ENCODE results near the gene ENTHD1. TPM values are rescaled to one million over a fixed set of nuclear protein-coding genes. Genes with fewer than 3 reads are reported as not detected.

The ENTHD1 gene
- total RNA-seq, 3 donors from 2014 or later (not counting 1 experiment from before 2014, with no cell fraction given), result not detected

GRCh38 chr22:39723899-39724351, 169.6 kb downstream of the ENTHD1 start:
- peak in 1 of 2 donors; percentile 11 for DNase-seq
- Histone ChIP-seq H3K4me1 (ENCODE audit: control insufficient read depth, insufficient read depth, low read length) (peaks cover 11% of the 10 kb centered on the region), H3K9me3 (ENCODE audit: control insufficient read depth, insufficient read depth, low read length) (no peaks in the 10 kb centered on the region), H3K27ac (ENCODE audit: low read length) (no peak overlapping the region), H3K36me3 (ENCODE audit: control insufficient read depth, insufficient read depth, low read length) (no peaks in the 10 kb centered on the region), H3K27me3 (ENCODE audit: control insufficient read depth, insufficient read depth, low read length) (no peaks in the 10 kb centered on the region), H3K4me3 (ENCODE audit: low read length) (no peak overlapping the region)
- no peak for TF ChIP-seq CTCF (IDR thresholded peaks at IDR 0.05)
- Mint-ChIP-seq H3K4me3 (no peak overlapping the region), H3K4me1 (peaks cover 12 to 14% of the 10 kb centered on the region in 2 donors), H3K9me3 (no peaks in the 10 kb centered on the region), H3K36me3 (no peaks in the 10 kb centered on the region), H3K27ac (no peak overlapping the region), H3K27me3 (ENCODE audit: low read depth in 2 of 2) (peaks cover 14 to 16% of the 10 kb centered on the region in 2 donors)
- intact Hi-C loops (cut with micrococcal nuclease), result no loop called here
- ATAC-seq, result no peak
- WGBS (ENCODE audit: insufficient coverage), result 80% methylated on average over 3 of the region's 3 CpGs

GRCh38 chr22:39723463-39723862, 170.1 kb downstream of the ENTHD1 start:
- Histone ChIP-seq H3K27ac (ENCODE audit: low read length) (no peak overlapping the region), H3K27me3 (ENCODE audit: control insufficient read depth, insufficient read depth, low read length) (no peaks in the 10 kb centered on the region), H3K4me1 (ENCODE audit: control insufficient read depth, insufficient read depth, low read length) (peaks cover 11% of the 10 kb centered on the region), H3K4me3 (ENCODE audit: low read length) (no peak overlapping the region), H3K36me3 (ENCODE audit: control insufficient read depth, insufficient read depth, low read length) (no peaks in the 10 kb centered on the region), H3K9me3 (ENCODE audit: control insufficient read depth, insufficient read depth, low read length) (no peaks in the 10 kb centered on the region)
- intact Hi-C loops (cut with micrococcal nuclease), result no loop called here
- H3K9me3 Mint-ChIP-seq, result no peaks in the 10 kb centered on the region
- ATAC-seq (no peak), DNase-seq (peak in 1 of 2 donors; percentile 8)
- no peaks in the 10 kb centered on the region for H3K36me3 Mint-ChIP-seq
- WGBS (ENCODE audit: insufficient coverage), result 88% methylated on average over 10 of the region's 10 CpGs
- no peak overlapping the region for H3K27ac Mint-ChIP-seq
- no peak for TF ChIP-seq CTCF (IDR thresholded peaks at IDR 0.05)
- no peak overlapping the region for H3K4me3 Mint-ChIP-seq
- H3K27me3 Mint-ChIP-seq (ENCODE audit: low read depth in 2 of 2), result peaks cover 14 to 16% of the 10 kb centered on the region in 2 donors
- peaks cover 12 to 15% of the 10 kb centered on the region in 2 donors for H3K4me1 Mint-ChIP-seq

- no peak overlapping the region for H3K4me3 Mint-ChIP-seq
- Histone ChIP-seq H3K27ac (ENCODE audit: low read length) (no peak overlapping the region), H3K4me1 (ENCODE audit: control insufficient read depth, insufficient read depth, low read length) (peaks cover 11% of the 10 kb centered on the region), H3K36me3 (ENCODE audit: control insufficient read depth, insufficient read depth, low read length) (no peaks in the 10 kb centered on the region), H3K4me3 (ENCODE audit: low read length) (no peak overlapping the region), H3K27me3 (ENCODE audit: control insufficient read depth, insufficient read depth, low read length) (no peaks in the 10 kb centered on the region), H3K9me3 (ENCODE audit: control insufficient read depth, insufficient read depth, low read length) (no peaks in the 10 kb centered on the region)
- no peak overlapping the region for H3K27ac Mint-ChIP-seq
- H3K4me1 Mint-ChIP-seq, result peaks cover 12 to 15% of the 10 kb centered on the region in 2 donors
- no peaks in the 10 kb centered on the region for H3K9me3 Mint-ChIP-seq
- no peak for ATAC-seq
- peak in 1 of 2 donors; percentile 0 for DNase-seq
- peaks cover 12 to 14% of the 10 kb centered on the region in 2 donors for H3K27me3 Mint-ChIP-seq (ENCODE audit: low read depth in 2 of 2)
- no peak for TF ChIP-seq CTCF (IDR thresholded peaks at IDR 0.05)
- intact Hi-C loops (cut with micrococcal nuclease), result no loop called here
- WGBS (ENCODE audit: insufficient coverage), result 71% methylated on average over 4 of the region's 4 CpGs
- no peaks in the 10 kb centered on the region for H3K36me3 Mint-ChIP-seq
Observed at GRCh38 chr22:39722501-39722900, 171.1 kb downstream of the ENTHD1 start.

- Mint-ChIP-seq H3K27me3 (ENCODE audit: low read depth in 2 of 2) (peaks cover 7 to 10% of the 10 kb centered on the region in 2 donors), H3K4me3 (no peak overlapping the region), H3K9me3 (no peaks in the 10 kb centered on the region), H3K36me3 (no peaks in the 10 kb centered on the region), H3K4me1 (peaks cover 12 to 15% of the 10 kb centered on the region in 2 donors), H3K27ac (no peak overlapping the region)
- no peaks in the 10 kb centered on the region for H3K27me3 ChIP-seq (ENCODE audit: control insufficient read depth, insufficient read depth, low read length)
- intact Hi-C loops (cut with micrococcal nuclease), result no loop called here
- H3K36me3 ChIP-seq (ENCODE audit: control insufficient read depth, insufficient read depth, low read length), result no peaks in the 10 kb centered on the region
- ATAC-seq (no peak), DNase-seq (no peak)
- H3K4me1 ChIP-seq (ENCODE audit: control insufficient read depth, insufficient read depth, low read length), result peaks cover 11% of the 10 kb centered on the region
- 86% methylated on average over 6 of the region's 6 CpGs for WGBS (ENCODE audit: insufficient coverage)
- H3K27ac ChIP-seq (ENCODE audit: low read length), result no peak overlapping the region
- H3K4me3 ChIP-seq (ENCODE audit: low read length), result no peak overlapping the region
- H3K9me3 ChIP-seq (ENCODE audit: control insufficient read depth, insufficient read depth, low read length), result no peaks in the 10 kb centered on the region
- TF ChIP-seq CTCF (IDR thresholded peaks at IDR 0.05), result no peak
Observed at GRCh38 chr22:39722032-39722325, 171.6 kb downstream of the ENTHD1 start.

Data from natural killer cell (primary cell).